ENCODE data around the gene EIF1. TPM values are rescaled to one million over a fixed set of nuclear protein-coding genes. Genes with fewer than 3 reads are reported as not detected.
"Not testable (repeated sequence)": the region's sequence is repeated elsewhere in the genome, so short reads cannot be mapped to it uniquely, and the experiment has no call there.

The EIF1 gene
- total RNA-seq = 1,000 to 10,000 TPM; 1,395 to 1,415 TPM

GRCh38 chr17:41688641-41689496 lies at the start of gene EIF1:
EIF1 (plus strand) TSS chr17:41688885; CDS start chr17:41689039, 154 bp downstream.
- ChIA-PET CTCF (interaction anchor here (1.1 to 4.4 kb wide), 6 partner anchors 10 to 123 kb away, joined by 4 to 49 read pairs (median 14); partner anchors contain the start of gene P3H4), POLR2A (interaction anchor here (0.6 to 5.5 kb wide), 13 partner anchors 9 to 1154 kb away, joined by 3 to 75 read pairs (median 5); partner anchors contain the start of genes KLHL11, P3H4 and SMARCE1)

GRCh38 chr17:41638941-41639340 lies 49.7 kb upstream of the EIF1 start:
- CTCF ChIA-PET = interaction anchor here (1.5 to 1.8 kb wide), 2 partner anchors 10 to 28 kb away, joined by 5 to 6 read pairs; no protein-coding TSS in a partner anchor
- POLR2A ChIA-PET = no interaction called here

GRCh38 chr17:41639492-41640473 lies 48.9 kb upstream of the EIF1 start:
- ChIA-PET POLR2A (no interaction called here), CTCF (interaction anchor here (1.0 to 1.8 kb wide), 3 partner anchors 9 to 27 kb away, joined by 4 to 6 read pairs (median 5); no protein-coding TSS in a partner anchor)

GRCh38 chr17:41640596-41640995 lies 48.1 kb upstream of the EIF1 start:
- POLR2A ChIA-PET = not testable (repeated sequence)
- CTCF ChIA-PET = interaction anchor here (1.8 kb wide), 1 partner anchor 26 kb away, joined by 5 read pairs; no protein-coding TSS in a partner anchor

- ChIA-PET CTCF (interaction anchor here (1.4 kb wide), 1 partner anchor 93 kb away, joined by 8 read pairs; no protein-coding TSS in a partner anchor), POLR2A (no interaction called here)
Measured at GRCh38 chr17:41642252-41643156, 46.2 kb upstream of the EIF1 start.

GRCh38 chr17:41647038-41647813 lies 41.5 kb upstream of the EIF1 start:
- ChIA-PET POLR2A (interaction anchor here (0.6 kb wide), 1 partner anchor 19 kb away, joined by 3 read pairs; no protein-coding TSS in a partner anchor), CTCF (interaction anchor here (1.0 to 11.4 kb wide), 12 partner anchors 10 to 790 kb away, joined by 3 to 302 read pairs (median 6); no protein-coding TSS in a partner anchor)

GRCh38 chr17:41647940-41648410 lies 40.7 kb upstream of the EIF1 start:
- ChIA-PET CTCF (interaction anchor here (0.6 to 11.4 kb wide), 28 partner anchors 8 to 1018 kb away, joined by 3 to 302 read pairs (median 4); no protein-coding TSS in a partner anchor), POLR2A (interaction anchor here (0.6 kb wide), 1 partner anchor 18 kb away, joined by 3 read pairs; no protein-coding TSS in a partner anchor)

- CTCF ChIA-PET = interaction anchor here (0.5 to 11.4 kb wide), 40 partner anchors 9 to 1245 kb away, joined by 3 to 302 read pairs (median 4); partner anchors contain the start of genes KRT9 and P3H4
- POLR2A ChIA-PET = interaction anchor here (0.5 to 0.8 kb wide), 2 partner anchors 17 to 123 kb away, joined by 3 to 4 read pairs; no protein-coding TSS in a partner anchor
Measured at GRCh38 chr17:41648411-41649195, 40.1 kb upstream of the EIF1 start.

GRCh38 chr17:41649923-41650519 lies 38.7 kb upstream of the EIF1 start:
- CTCF ChIA-PET = interaction anchor here (0.6 to 11.4 kb wide), 5 partner anchors 10 to 115 kb away, joined by 4 to 302 read pairs (median 6); no protein-coding TSS in a partner anchor
- POLR2A ChIA-PET = no interaction called here

GRCh38 chr17:41650794-41651624 lies 37.7 kb upstream of the EIF1 start:
- ChIA-PET POLR2A (interaction anchor here (0.5 kb wide), 1 partner anchor 832 kb away, joined by 3 read pairs; no protein-coding TSS in a partner anchor), CTCF (interaction anchor here (0.6 to 11.4 kb wide), 3 partner anchors 14 to 114 kb away, joined by 4 to 302 read pairs (median 6); no protein-coding TSS in a partner anchor)

- POLR2A ChIA-PET = no interaction called here
Measured at GRCh38 chr17:41651625-41652460, 36.8 kb upstream of the EIF1 start.

GRCh38 chr17:41652461-41652970 lies 36.2 kb upstream of the EIF1 start:
- POLR2A ChIA-PET = no interaction called here

More at GRCh38 chr17:41651625-41652460, 36.8 kb upstream of the EIF1 start:
- CTCF ChIA-PET = interaction anchor here (11.4 kb wide), 1 partner anchor 13 kb away, joined by 302 read pairs; no protein-coding TSS in a partner anchor

GRCh38 chr17:41653421-41653820 lies 35.3 kb upstream of the EIF1 start:
- POLR2A ChIA-PET = no interaction called here
- CTCF ChIA-PET = interaction anchor here (1.3 to 11.4 kb wide), 2 partner anchors 12 to 104 kb away, joined by 7 to 302 read pairs; no protein-coding TSS in a partner anchor

More at GRCh38 chr17:41652461-41652970, 36.2 kb upstream of the EIF1 start:
- CTCF ChIA-PET = interaction anchor here (1.3 to 11.4 kb wide), 2 partner anchors 13 to 103 kb away, joined by 7 to 302 read pairs; no protein-coding TSS in a partner anchor

Measured in activated CD8-positive, alpha-beta memory T cell treated with anti-CD3 and anti-CD28 coated beads for 36 hours (primary cell).